HepG2 (cell line): Measurements from ENCODE around the gene OR5M8. TPM values are rescaled to one million over a fixed set of nuclear protein-coding genes. Genes with fewer than 3 reads are reported as not detected.

ENCODE experiments used
- ATAC-seq: fragments of 200-7000 bp; cut with Tn5 transposase; 3 replicates; pipeline ENCODE4 v1.9.1; 2020; ENCODE audit warnings: mild to moderate bottlenecking, moderate library complexity
- BruUV-seq: library from RNA; stranded (reverse); fragments of 400-500 nt; replicated peaks from 2 replicates; lab custom pipeline; 2021; lab: Mats Ljungman, UMichigan
- CTCF ChIA-PET: fragments of 300-600 bp; formaldehyde crosslinking; extraction: SDS; loops from one replicate; lab custom pipeline; 2021; ENCODE audit warnings: low total read pairs, inconsistent platforms, low intra/inter-chr PET ratio; lab: Yijun Ruan, JAX
- POLR2A ChIA-PET: fragments of 350-600 bp; sonication (Branson Sonifier 250); formaldehyde crosslinking; loops from one replicate; lab custom pipeline; 2020; ENCODE audit warnings: antibody characterized with exemption, inconsistent platforms; lab: Yijun Ruan, JAX
- DNase-seq: peaks from one replicate; pipeline ENCODE4 v3.0.0-alpha.2; 2015; ENCODE audit warnings: low spot score
- FAIRE-seq: peaks from 3 replicates; lab custom pipeline; 2011; peaks lifted over from hg19 to GRCh38; lab: Jason Lieb, UNC
- H2AFZ ChIP-seq: one replicate; pipeline ENCODE4 v1.6.1; 2011; ENCODE audit warnings: low read length, inconsistent platforms
- H3K27ac ChIP-seq: fragments of 300-600 bp; 3 replicates; pipeline ENCODE4 v1.8.0; 2011; ENCODE audit warnings: mixed run types, mild to moderate bottlenecking, mixed read lengths, low read length, inconsistent platforms; ENCODE audit not compliant: insufficient read depth; ENCODE audit errors: extremely low read length
- H3K27me3 ChIP-seq, 2 experiments: fragments of 200-600 bp in 1 of 2; 2 replicates in 1 of 2; 3 replicates in 1 of 2; pipeline versions ENCODE4 v1.6.0 to v1.8.0; 2011; ENCODE audit warnings: low read length in 2 of 2, mild to moderate bottlenecking in 2 of 2, moderate library complexity in 2 of 2, inconsistent platforms in 1 of 2; ENCODE audit not compliant: insufficient read depth in 2 of 2, control insufficient read depth in 1 of 2
- H3K36me3 ChIP-seq, 2 experiments: fragments of 200-600 bp in 1 of 2; replicated peaks in 1 of 2; 2 replicates in 1 of 2; 3 replicates in 1 of 2; pipeline versions ENCODE4 v1.5.1 to v1.8.0; 2011; ENCODE audit warnings: low read length in 2 of 2, inconsistent platforms in 1 of 2; ENCODE audit not compliant: insufficient read depth in 2 of 2, control insufficient read depth in 1 of 2
- H3K4me1 ChIP-seq: 2 replicates; pipeline ENCODE4 v1.5.1; 2012; ENCODE audit warnings: low read length, inconsistent platforms; ENCODE audit not compliant: insufficient read depth
- H3K4me2 ChIP-seq: 2 replicates; pipeline ENCODE4 v1.6.0; 2011; ENCODE audit warnings: low read depth, low read length, inconsistent platforms
- H3K4me3 ChIP-seq, 3 experiments: fragments of 200-600 bp in 1 of 3; sonication (generic), shearing (Covaris generic) in 1 of 3; replicated peaks in 1 of 3; 2 replicates each; pipeline ENCODE4 v1.5.1; 2011 to 2016; ENCODE audit warnings: low read length in 3 of 3, inconsistent platforms in 2 of 3, low read depth in 2 of 3, mild to moderate bottlenecking in 2 of 3, control low read depth in 1 of 3, mixed read lengths in 1 of 3; ENCODE audit not compliant: insufficient read depth in 1 of 3
- H3K79me2 ChIP-seq: one replicate; pipeline ENCODE4 v1.6.1; 2011; ENCODE audit warnings: low read length, inconsistent platforms; ENCODE audit not compliant: insufficient read depth
- H3K9ac ChIP-seq: 2 replicates; pipeline ENCODE4 v1.6.0; 2011; ENCODE audit warnings: mild to moderate bottlenecking, low read depth, low read length, inconsistent platforms; ENCODE audit not compliant: insufficient read depth
- H3K9me3 ChIP-seq: 2 replicates; pipeline ENCODE4 v1.5.1; 2012; ENCODE audit warnings: mild to moderate bottlenecking, low read length
- H4K20me1 ChIP-seq: 2 replicates; pipeline ENCODE4 v1.6.0; 2011; ENCODE audit warnings: inconsistent platforms, mild to moderate bottlenecking, low read length, moderate library complexity; ENCODE audit not compliant: insufficient read depth
- CENPBD1 ChIP-seq: sonication (generic); formaldehyde crosslinking; IDR thresholded peaks from 2 replicates; pipeline ENCODE4 v1.8.0; 2022; ENCODE audit warnings: missing genetic modification reagents, low read depth, mild to moderate bottlenecking, borderline replicate concordance
- CREM ChIP-seq, 2 experiments: sonication (generic) in 1 of 2; formaldehyde crosslinking in 1 of 2; IDR thresholded peaks; 2 replicates each; pipeline versions ENCODE4 v1.4.0 to v1.6.1; 2016 to 2020; ENCODE audit warnings: antibody characterized with exemption in 1 of 2, mild to moderate bottlenecking in 1 of 2, missing genetic modification reagents in 1 of 2
- EZH2 ChIP-seq: conservative IDR thresholded peaks from 2 replicates; pipeline ENCODE4 v1.6.1; 2012; ENCODE audit warnings: mild to moderate bottlenecking, low read depth, low read length, moderate library complexity
- NBN ChIP-seq: fragments of 450-650 bp; conservative IDR thresholded peaks from 2 replicates; pipeline ENCODE4 v1.6.1; 2017
- TBP ChIP-seq: sonication (generic); formaldehyde crosslinking; IDR thresholded peaks from 2 replicates; pipeline ENCODE4 v1.5.0; 2020; ENCODE audit warnings: missing genetic modification reagents
- WIZ ChIP-seq: sonication (generic); formaldehyde crosslinking; IDR thresholded peaks from 2 replicates; pipeline ENCODE4 v1.5.1; 2020; ENCODE audit warnings: mild to moderate bottlenecking, missing genetic modification reagents
- ZBTB34 ChIP-seq: sonication (generic); formaldehyde crosslinking; IDR thresholded peaks from 2 replicates; pipeline ENCODE4 v1.8.0; 2022; ENCODE audit warnings: mild to moderate bottlenecking, missing genetic modification reagents
- ZNF362 ChIP-seq: sonication (generic); formaldehyde crosslinking; IDR thresholded peaks from 2 replicates; pipeline ENCODE4 v1.4.0; 2020; ENCODE audit warnings: missing genetic modification reagents, mild to moderate bottlenecking, borderline replicate concordance
- ZNF446 ChIP-seq: sonication (generic); formaldehyde crosslinking; IDR thresholded peaks from 2 replicates; pipeline ENCODE4 v1.5.0; 2020; ENCODE audit warnings: mild to moderate bottlenecking, missing genetic modification reagents
- ZNF547 ChIP-seq: sonication (generic); formaldehyde crosslinking; IDR thresholded peaks from 2 replicates; pipeline ENCODE4 v1.5.1; 2020; ENCODE audit warnings: mild to moderate bottlenecking, missing genetic modification reagents
- ZNF589 ChIP-seq: sonication (generic); formaldehyde crosslinking; conservative IDR thresholded peaks from 2 replicates; pipeline ENCODE4 v1.8.0; 2022; ENCODE audit warnings: mild to moderate bottlenecking, moderate library complexity, missing genetic modification reagents
- ZNF605 ChIP-seq: sonication (generic); formaldehyde crosslinking; IDR thresholded peaks from 2 replicates; pipeline ENCODE4 v1.8.0; 2022; ENCODE audit warnings: mild to moderate bottlenecking, missing genetic modification reagents
- ZNF639 ChIP-seq: conservative IDR thresholded peaks from 2 replicates; pipeline ENCODE4 v1.6.1; 2018; ENCODE audit warnings: missing genetic modification reagents
- ZNF772 ChIP-seq: sonication (generic); formaldehyde crosslinking; IDR thresholded peaks from 2 replicates; pipeline ENCODE4 v1.5.0; 2020; ENCODE audit warnings: mild to moderate bottlenecking, missing genetic modification reagents
- ZNF879 ChIP-seq: sonication (generic); formaldehyde crosslinking; IDR thresholded peaks from 2 replicates; pipeline ENCODE4 v1.8.1; 2023; ENCODE audit warnings: missing genetic modification reagents
- WGBS: methylation state at CpG from one replicate; pipeline ENCODE4 v1.1.6; 2017; ENCODE audit warnings: low lambda C conversion rate; 5-methylcytosine and 5-hydroxymethylcytosine counted together
- in situ Hi-C: cut with HindIII; loops from 2 replicates; pipeline ENCODE4 v1.10.0; 2017; ENCODE audit warnings: low pct_unique_long_range_greater_than_20kb; ENCODE audit not compliant: extremely low pct_ligation_motif_present
- intact Hi-C: fragments of 100-400 bp; cut with micrococcal nuclease; formaldehyde crosslinking; loops from one replicate; pipeline ENCODE4 v1.10.0; 2022; ENCODE audit not compliant: unreplicated experiment
- polyA plus RNA-seq, 8 experiments: library from polyadenylated mRNA; depleted of rRNA in 3 of 8; stranded (reverse) in 7 of 8; unstranded in 1 of 8; fragments of >200 nt; fragmentation: Illumina TruSeq in 4 of 8; extraction: Trizol in 4 of 8; gene quantifications; 2 replicates each; pipeline versions ENCODE4 v1.2.1 to v1.2.3, GENCODE V29; 2011 to 2016; ENCODE audit warnings: low read depth in 4 of 8, missing spikeins in 1 of 8, mixed read lengths in 1 of 8; ENCODE audit not compliant: insufficient read depth in 1 of 8
- total RNA-seq, 5 experiments: library from RNA; depleted of rRNA; stranded (reverse); fragments of >200 nt; fragmentation: Illumina TruSeq; extraction: Trizol; gene quantifications; 2 replicates each; pipeline ENCODE4 v1.2.3, GENCODE V29; 2016; ENCODE audit warnings: low read depth in 1 of 5

The OR5M8 gene
- total and polyA plus RNA-seq, 2 of the 13 experiments (the other 11 are each of a cell fraction or from before 2014, with no cell fraction given): not detected

GRCh38 chr11:56474729-56475235, 16.4 kb downstream of the OR5M8 start:
- no peak for DNase-seq
- H2AFZ ChIP-seq: no peak overlapping the region
- BruUV-seq: no TSS peak
- no peak for ATAC-seq
- intact Hi-C loops: no loop called here
- H3K4me3 ChIP-seq: no peak overlapping the region
- H3K9ac ChIP-seq: no peak overlapping the region
- no peak for FAIRE-seq
- H3K27ac ChIP-seq: no peak overlapping the region
- H3K4me2 ChIP-seq: no peak overlapping the region
- no peaks in the 10 kb centered on the region for H3K27me3 ChIP-seq
- no peaks in the 10 kb centered on the region for H3K36me3 ChIP-seq
- TF ChIP-seq ZNF605 (CRISPR knock-in tag): no peak
- no peak for TF ChIP-seq CENPBD1 (CRISPR knock-in tag)
- TF ChIP-seq EZH2: no peak
- no peak for TF ChIP-seq ZNF362 (CRISPR knock-in tag)
- TF ChIP-seq ZNF547: no peak
- no peak for TF ChIP-seq CREM (IDR thresholded peaks at IDR 0.05)
- TF ChIP-seq CREM (CRISPR knock-in tag; IDR thresholded peaks at IDR 0.05): no peak
- TF ChIP-seq ZNF446 (CRISPR knock-in tag): no peak
- no peak for TF ChIP-seq ZNF589
- TF ChIP-seq ZBTB34: no peak
- TF ChIP-seq ZNF639: no peak
- no peak for TF ChIP-seq NBN
- no peak for TF ChIP-seq ZNF879 (CRISPR knock-in tag)
- no peak for TF ChIP-seq ZNF772 (CRISPR knock-in tag)
- TF ChIP-seq WIZ (CRISPR knock-in tag): no peak
- TF ChIP-seq TBP (CRISPR knock-in tag): no peak
- no peaks in the 10 kb centered on the region for H3K4me1 ChIP-seq
- no peaks in the 10 kb centered on the region for H4K20me1 ChIP-seq
- POLR2A ChIA-PET: no interaction called here
- in situ Hi-C loops: no loop called here
- H3K79me2 ChIP-seq: no peaks in the 10 kb centered on the region
- peaks cover 9% of the 10 kb centered on the region; the same call in 1 of the 2 replicates for H3K9me3 ChIP-seq
- CTCF ChIA-PET: no interaction called here
- WGBS: 0% methylated on average over 1 of the region's 1 CpG
